HepG2 (cell line): ENCODE measurements around the gene RBM19. TPM values are rescaled to one million over a fixed set of nuclear protein-coding genes. Genes with fewer than 3 reads are reported as not detected.
A peak's percentile ranks its signal among the peaks of the same experiment; 100 is the strongest.

Source experiments
- MED1 ChIP-seq: sonication (generic); formaldehyde crosslinking; IDR thresholded peaks from 2 replicates; pipeline ENCODE4 v1.4.0; 2020; ENCODE audit warnings: missing genetic modification reagents
- RARG ChIP-seq: sonication (generic); formaldehyde crosslinking; IDR thresholded peaks from 2 replicates; pipeline ENCODE4 v1.4.0; 2020; ENCODE audit warnings: low read depth, mild to moderate bottlenecking, missing genetic modification reagents
- REXO4 ChIP-seq: sonication (generic); formaldehyde crosslinking; IDR thresholded peaks from 2 replicates; pipeline ENCODE4 v1.8.0; 2022; ENCODE audit warnings: missing genetic modification reagents, mild to moderate bottlenecking, borderline replicate concordance
- ZFP1 ChIP-seq: IDR thresholded peaks from 2 replicates; pipeline ENCODE4 v1.6.1; 2016
- ZNF441 ChIP-seq: sonication (generic); formaldehyde crosslinking; IDR thresholded peaks from 2 replicates; pipeline ENCODE4 v1.7.0; 2021; ENCODE audit warnings: missing genetic modification reagents, borderline replicate concordance
- polyA plus RNA-seq, 8 experiments: library from polyadenylated mRNA; depleted of rRNA in 3 of 8; stranded (reverse) in 7 of 8; unstranded in 1 of 8; fragments of >200 nt; fragmentation: Illumina TruSeq in 4 of 8; extraction: Trizol in 4 of 8; gene quantifications; 2 replicates each; pipeline versions ENCODE4 v1.2.1 to v1.2.3, GENCODE V29; 2011 to 2016; ENCODE audit warnings: low read depth in 4 of 8, missing spikeins in 1 of 8, mixed read lengths in 1 of 8; ENCODE audit not compliant: insufficient read depth in 1 of 8
- total RNA-seq, 5 experiments: library from RNA; depleted of rRNA; stranded (reverse); fragments of >200 nt; fragmentation: Illumina TruSeq; extraction: Trizol; gene quantifications; 2 replicates each; pipeline ENCODE4 v1.2.3, GENCODE V29; 2016; ENCODE audit warnings: low read depth in 1 of 5
- TF ChIP-seq, protein P1 (sequence below): sonication (generic); formaldehyde crosslinking; IDR thresholded peaks from 2 replicates; pipeline ENCODE4 v1.5.0; 2020; ENCODE audit warnings: missing genetic modification reagents, mild to moderate bottlenecking, borderline replicate concordance
- TF ChIP-seq, protein P2 (sequence below): sonication (generic); formaldehyde crosslinking; conservative IDR thresholded peaks from 2 replicates; pipeline ENCODE4 v1.8.0; 2022; ENCODE audit warnings: mild to moderate bottlenecking, moderate library complexity, missing genetic modification reagents
- TF ChIP-seq, protein P3 (sequence below): sonication (generic); formaldehyde crosslinking; IDR thresholded peaks from 2 replicates; pipeline ENCODE4 v1.4.0; 2020; ENCODE audit warnings: missing genetic modification reagents
- TF ChIP-seq, protein P4 (sequence below): sonication (generic); formaldehyde crosslinking; IDR thresholded peaks from 2 replicates; pipeline ENCODE4 v1.5.0; 2020; ENCODE audit warnings: mild to moderate bottlenecking, missing genetic modification reagents, borderline replicate concordance
- TF ChIP-seq, protein P5 (sequence below): sonication (generic); formaldehyde crosslinking; conservative IDR thresholded peaks from 2 replicates; pipeline ENCODE4 v1.8.0; 2022; ENCODE audit warnings: low read depth, missing genetic modification reagents
- TF ChIP-seq, protein P6 (sequence below): sonication (generic); formaldehyde crosslinking; conservative IDR thresholded peaks from 2 replicates; pipeline ENCODE4 v1.4.0; 2020; ENCODE audit warnings: missing genetic modification reagents

Gene RBM19
- total and polyA plus RNA-seq, 2 of the 13 experiments (the other 11 are each of a cell fraction or from before 2014, with no cell fraction given) = 19.3 to 32.2 TPM

DNA sequence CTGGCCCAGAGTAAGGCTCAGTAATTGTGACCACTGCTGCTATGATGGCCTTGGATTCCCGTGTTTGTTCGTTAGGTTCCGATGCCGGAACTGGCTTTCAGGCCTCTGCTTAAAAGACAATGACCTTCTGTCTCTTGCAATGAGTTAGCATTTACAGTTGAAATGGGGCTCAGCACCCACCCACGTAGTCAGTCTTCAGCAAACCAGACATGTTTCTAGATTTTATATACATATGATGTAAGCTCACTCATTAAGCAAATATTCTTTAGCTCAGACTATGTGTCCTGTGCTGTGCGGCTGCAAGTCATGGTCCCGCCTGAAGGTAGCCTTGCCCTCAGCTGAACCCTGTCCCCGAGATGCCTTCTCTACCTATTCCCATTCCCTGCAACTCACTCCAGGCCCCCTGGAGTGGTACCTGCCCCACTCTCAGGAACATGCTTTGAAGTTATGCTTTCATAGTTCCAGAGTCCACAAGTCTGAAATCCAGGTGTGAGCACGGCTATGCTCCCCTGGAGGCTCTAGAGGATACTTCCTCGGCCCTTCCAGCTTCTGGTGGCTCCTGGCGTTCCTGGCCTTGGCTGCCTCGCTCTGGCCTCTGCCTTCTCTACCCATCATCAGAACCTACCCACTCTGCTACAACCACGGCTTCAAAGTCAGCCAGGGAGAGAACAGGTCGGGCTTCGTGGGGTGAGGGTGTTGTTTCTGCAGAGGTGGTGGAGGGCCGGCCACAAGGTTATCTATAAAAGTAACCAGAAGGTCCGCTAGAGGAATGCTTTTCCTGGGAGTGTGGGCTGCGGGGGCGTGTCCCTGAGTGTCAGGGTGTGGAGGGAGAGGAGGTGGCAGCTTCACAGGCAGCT is 157.8 kb downstream of the RBM19 start (continued):
- TF ChIP-seq, protein P1, sequence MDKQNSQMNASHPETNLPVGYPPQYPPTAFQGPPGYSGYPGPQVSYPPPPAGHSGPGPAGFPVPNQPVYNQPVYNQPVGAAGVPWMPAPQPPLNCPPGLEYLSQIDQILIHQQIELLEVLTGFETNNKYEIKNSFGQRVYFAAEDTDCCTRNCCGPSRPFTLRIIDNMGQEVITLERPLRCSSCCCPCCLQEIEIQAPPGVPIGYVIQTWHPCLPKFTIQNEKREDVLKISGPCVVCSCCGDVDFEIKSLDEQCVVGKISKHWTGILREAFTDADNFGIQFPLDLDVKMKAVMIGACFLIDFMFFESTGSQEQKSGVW (CRISPR knock-in tag) = no peak
- TF ChIP-seq, protein P2, sequence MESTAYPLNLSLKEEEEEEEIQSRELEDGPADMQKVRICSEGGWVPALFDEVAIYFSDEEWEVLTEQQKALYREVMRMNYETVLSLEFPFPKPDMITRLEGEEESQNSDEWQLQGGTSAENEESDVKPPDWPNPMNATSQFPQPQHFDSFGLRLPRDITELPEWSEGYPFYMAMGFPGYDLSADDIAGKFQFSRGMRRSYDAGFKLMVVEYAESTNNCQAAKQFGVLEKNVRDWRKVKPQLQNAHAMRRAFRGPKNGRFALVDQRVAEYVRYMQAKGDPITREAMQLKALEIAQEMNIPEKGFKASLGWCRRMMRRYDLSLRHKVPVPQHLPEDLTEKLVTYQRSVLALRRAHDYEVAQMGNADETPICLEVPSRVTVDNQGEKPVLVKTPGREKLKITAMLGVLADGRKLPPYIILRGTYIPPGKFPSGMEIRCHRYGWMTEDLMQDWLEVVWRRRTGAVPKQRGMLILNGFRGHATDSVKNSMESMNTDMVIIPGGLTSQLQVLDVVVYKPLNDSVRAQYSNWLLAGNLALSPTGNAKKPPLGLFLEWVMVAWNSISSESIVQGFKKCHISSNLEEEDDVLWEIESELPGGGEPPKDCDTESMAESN (CRISPR knock-in tag) = no peak
- 0 out of 2 replicates have a peak, but pooled peaks have one; percentile 17 for TF ChIP-seq ZFP1 (CRISPR knock-in tag)
- peak; percentile 67 for TF ChIP-seq MED1 (CRISPR knock-in tag)
- TF ChIP-seq, protein P3, sequence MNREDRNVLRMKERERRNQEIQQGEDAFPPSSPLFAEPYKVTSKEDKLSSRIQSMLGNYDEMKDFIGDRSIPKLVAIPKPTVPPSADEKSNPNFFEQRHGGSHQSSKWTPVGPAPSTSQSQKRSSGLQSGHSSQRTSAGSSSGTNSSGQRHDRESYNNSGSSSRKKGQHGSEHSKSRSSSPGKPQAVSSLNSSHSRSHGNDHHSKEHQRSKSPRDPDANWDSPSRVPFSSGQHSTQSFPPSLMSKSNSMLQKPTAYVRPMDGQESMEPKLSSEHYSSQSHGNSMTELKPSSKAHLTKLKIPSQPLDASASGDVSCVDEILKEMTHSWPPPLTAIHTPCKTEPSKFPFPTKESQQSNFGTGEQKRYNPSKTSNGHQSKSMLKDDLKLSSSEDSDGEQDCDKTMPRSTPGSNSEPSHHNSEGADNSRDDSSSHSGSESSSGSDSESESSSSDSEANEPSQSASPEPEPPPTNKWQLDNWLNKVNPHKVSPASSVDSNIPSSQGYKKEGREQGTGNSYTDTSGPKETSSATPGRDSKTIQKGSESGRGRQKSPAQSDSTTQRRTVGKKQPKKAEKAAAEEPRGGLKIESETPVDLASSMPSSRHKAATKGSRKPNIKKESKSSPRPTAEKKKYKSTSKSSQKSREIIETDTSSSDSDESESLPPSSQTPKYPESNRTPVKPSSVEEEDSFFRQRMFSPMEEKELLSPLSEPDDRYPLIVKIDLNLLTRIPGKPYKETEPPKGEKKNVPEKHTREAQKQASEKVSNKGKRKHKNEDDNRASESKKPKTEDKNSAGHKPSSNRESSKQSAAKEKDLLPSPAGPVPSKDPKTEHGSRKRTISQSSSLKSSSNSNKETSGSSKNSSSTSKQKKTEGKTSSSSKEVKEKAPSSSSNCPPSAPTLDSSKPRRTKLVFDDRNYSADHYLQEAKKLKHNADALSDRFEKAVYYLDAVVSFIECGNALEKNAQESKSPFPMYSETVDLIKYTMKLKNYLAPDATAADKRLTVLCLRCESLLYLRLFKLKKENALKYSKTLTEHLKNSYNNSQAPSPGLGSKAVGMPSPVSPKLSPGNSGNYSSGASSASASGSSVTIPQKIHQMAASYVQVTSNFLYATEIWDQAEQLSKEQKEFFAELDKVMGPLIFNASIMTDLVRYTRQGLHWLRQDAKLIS (CRISPR knock-in tag) = no peak; the same call in 1 of the 2 replicates
- TF ChIP-seq, protein P4, sequence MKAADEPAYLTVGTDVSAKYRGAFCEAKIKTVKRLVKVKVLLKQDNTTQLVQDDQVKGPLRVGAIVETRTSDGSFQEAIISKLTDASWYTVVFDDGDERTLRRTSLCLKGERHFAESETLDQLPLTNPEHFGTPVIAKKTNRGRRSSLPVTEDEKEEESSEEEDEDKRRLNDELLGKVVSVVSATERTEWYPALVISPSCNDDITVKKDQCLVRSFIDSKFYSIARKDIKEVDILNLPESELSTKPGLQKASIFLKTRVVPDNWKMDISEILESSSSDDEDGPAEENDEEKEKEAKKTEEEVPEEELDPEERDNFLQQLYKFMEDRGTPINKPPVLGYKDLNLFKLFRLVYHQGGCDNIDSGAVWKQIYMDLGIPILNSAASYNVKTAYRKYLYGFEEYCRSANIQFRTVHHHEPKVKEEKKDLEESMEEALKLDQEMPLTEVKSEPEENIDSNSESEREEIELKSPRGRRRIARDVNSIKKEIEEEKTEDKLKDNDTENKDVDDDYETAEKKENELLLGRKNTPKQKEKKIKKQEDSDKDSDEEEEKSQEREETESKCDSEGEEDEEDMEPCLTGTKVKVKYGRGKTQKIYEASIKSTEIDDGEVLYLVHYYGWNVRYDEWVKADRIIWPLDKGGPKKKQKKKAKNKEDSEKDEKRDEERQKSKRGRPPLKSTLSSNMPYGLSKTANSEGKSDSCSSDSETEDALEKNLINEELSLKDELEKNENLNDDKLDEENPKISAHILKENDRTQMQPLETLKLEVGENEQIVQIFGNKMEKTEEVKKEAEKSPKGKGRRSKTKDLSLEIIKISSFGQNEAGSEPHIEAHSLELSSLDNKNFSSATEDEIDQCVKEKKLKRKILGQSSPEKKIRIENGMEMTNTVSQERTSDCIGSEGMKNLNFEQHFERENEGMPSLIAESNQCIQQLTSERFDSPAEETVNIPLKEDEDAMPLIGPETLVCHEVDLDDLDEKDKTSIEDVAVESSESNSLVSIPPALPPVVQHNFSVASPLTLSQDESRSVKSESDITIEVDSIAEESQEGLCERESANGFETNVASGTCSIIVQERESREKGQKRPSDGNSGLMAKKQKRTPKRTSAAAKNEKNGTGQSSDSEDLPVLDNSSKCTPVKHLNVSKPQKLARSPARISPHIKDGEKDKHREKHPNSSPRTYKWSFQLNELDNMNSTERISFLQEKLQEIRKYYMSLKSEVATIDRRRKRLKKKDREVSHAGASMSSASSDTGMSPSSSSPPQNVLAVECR (CRISPR knock-in tag) = peak; percentile 41; the same call in 1 of the 2 replicates
- TF ChIP-seq, protein P5, sequence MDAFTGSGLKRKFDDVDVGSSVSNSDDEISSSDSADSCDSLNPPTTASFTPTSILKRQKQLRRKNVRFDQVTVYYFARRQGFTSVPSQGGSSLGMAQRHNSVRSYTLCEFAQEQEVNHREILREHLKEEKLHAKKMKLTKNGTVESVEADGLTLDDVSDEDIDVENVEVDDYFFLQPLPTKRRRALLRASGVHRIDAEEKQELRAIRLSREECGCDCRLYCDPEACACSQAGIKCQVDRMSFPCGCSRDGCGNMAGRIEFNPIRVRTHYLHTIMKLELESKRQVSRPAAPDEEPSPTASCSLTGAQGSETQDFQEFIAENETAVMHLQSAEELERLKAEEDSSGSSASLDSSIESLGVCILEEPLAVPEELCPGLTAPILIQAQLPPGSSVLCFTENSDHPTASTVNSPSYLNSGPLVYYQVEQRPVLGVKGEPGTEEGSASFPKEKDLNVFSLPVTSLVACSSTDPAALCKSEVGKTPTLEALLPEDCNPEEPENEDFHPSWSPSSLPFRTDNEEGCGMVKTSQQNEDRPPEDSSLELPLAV (CRISPR knock-in tag) = no peak
- TF ChIP-seq, protein P6, sequence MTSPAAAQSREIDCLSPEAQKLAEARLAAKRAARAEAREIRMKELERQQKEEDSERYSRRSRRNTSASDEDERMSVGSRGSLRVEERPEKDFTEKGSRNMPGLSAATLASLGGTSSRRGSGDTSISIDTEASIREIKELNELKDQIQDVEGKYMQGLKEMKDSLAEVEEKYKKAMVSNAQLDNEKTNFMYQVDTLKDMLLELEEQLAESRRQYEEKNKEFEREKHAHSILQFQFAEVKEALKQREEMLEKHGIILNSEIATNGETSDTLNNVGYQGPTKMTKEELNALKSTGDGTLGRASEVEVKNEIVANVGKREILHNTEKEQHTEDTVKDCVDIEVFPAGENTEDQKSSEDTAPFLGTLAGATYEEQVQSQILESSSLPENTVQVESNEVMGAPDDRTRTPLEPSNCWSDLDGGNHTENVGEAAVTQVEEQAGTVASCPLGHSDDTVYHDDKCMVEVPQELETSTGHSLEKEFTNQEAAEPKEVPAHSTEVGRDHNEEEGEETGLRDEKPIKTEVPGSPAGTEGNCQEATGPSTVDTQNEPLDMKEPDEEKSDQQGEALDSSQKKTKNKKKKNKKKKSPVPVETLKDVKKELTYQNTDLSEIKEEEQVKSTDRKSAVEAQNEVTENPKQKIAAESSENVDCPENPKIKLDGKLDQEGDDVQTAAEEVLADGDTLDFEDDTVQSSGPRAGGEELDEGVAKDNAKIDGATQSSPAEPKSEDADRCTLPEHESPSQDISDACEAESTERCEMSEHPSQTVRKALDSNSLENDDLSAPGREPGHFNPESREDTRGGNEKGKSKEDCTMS (CRISPR knock-in tag) = no peak
- no peak for TF ChIP-seq REXO4
- TF ChIP-seq RARG (CRISPR knock-in tag) = no peak
- TF ChIP-seq ZNF441 (CRISPR knock-in tag) = no peak
